Ovary (tissue), 9 donors: ENCODE data around the gene LEF1. TPM values are rescaled to one million over a fixed set of nuclear protein-coding genes. Genes with fewer than 3 reads are reported as not detected.

Experiments
- DNase-seq, 5 donors: peaks; one replicate each; pipeline ENCODE4 v3.0.0-alpha.2; 2019 to 2020
- H3K27ac ChIP-seq, 2 donors: fragments of 200-600 bp; one replicate each; pipeline versions ENCODE4 v1.5.1 to v1.8.0; 2019 to 2022
- H3K27me3 ChIP-seq: fragments of 200-600 bp; one replicate; pipeline ENCODE4 v1.8.0; 2022
- H3K36me3 ChIP-seq: fragments of 200-600 bp; sonication (generic); one replicate; pipeline ENCODE4 v1.5.1; 2019
- H3K4me1 ChIP-seq: one replicate; pipeline ENCODE4 v1.8.1; 2013; ENCODE audit warnings: mild to moderate bottlenecking, moderate library complexity; ENCODE audit not compliant: insufficient read depth
- H3K4me3 ChIP-seq: fragments of 200-600 bp; sonication (generic); one replicate; pipeline ENCODE4 v1.5.1; 2017
- H3K9me3 ChIP-seq, 2 donors: fragments of 200-600 bp in 1 of 2; sonication (generic) in 1 of 2; one replicate each; pipeline versions ENCODE4 v1.5.1 to v1.8.1; 2013 to 2019; ENCODE audit warnings: mild to moderate bottlenecking in 1 of 2, moderate library complexity in 1 of 2
- CTCF ChIP-seq, 3 donors: fragments of 450-650 bp in 2 of 3; fragments of 200-600 bp in 1 of 3; IDR thresholded peaks; one replicate each; pipeline versions ENCODE4 v1.5.1 to v1.8.0; 2016 to 2022; ENCODE audit warnings: antibody characterized with exemption in 3 of 3, mild to moderate bottlenecking in 1 of 3
- EP300 ChIP-seq: sonication (generic); formaldehyde crosslinking; IDR thresholded peaks from one replicate; pipeline ENCODE4 v1.6.1; 2017; ENCODE audit warnings: antibody characterized with exemption
- POLR2A ChIP-seq: fragments of 450-650 bp; IDR thresholded peaks from one replicate; pipeline ENCODE4 v1.6.1; 2017; ENCODE audit warnings: antibody characterized with exemption, mild to moderate bottlenecking, moderate library complexity
- whole genome bisulfite sequencing, 3 donors: extraction: QIAGEN DNeasy Blood & Tissue Kit in 1 of 3; methylation state at CpG; one replicate each; pipeline versions ENCODE4 v1.1.5 to v1.1.7; 2013 to 2017; 5-methylcytosine and 5-hydroxymethylcytosine counted together
- intact Hi-C, 4 donors: fragments of 100-400 bp; cut with DNase I; formaldehyde crosslinking; loops; one replicate each; pipeline versions ENCODE4 v1.11.0 to v1.15.1; 2022 to 2023
- polyA plus RNA-seq, 2 donors: library from polyadenylated mRNA; stranded (reverse); fragments of 200-250 nt in 1 of 2; fragments of 350-450 nt in 1 of 2; fragmentation: Illumina TruSeq in 1 of 2; extraction: RNeasy Lipid Tissue Mini Kit (QIAGEN cat#74804) in 1 of 2; gene quantifications; one replicate each; pipeline ENCODE4 v1.2.3, GENCODE V29; 2013 to 2014
- total RNA-seq, 7 donors: library from RNA; depleted of rRNA in 2 of 7; stranded (reverse); fragments of >200 nt in 2 of 7; fragmentation: NEBNext Ultra II Directional in 3 of 7; extraction: Animal tissue kit (Norgen Biotek cat#: 25700) in 3 of 7; gene quantifications; one replicate each; pipeline versions ENCODE4 v1.1.0 to v1.2.4, GENCODE V29; 2016 to 2023
- donor health status: DM: no; HTN: no; CAD: no; lungs with moderate emphysema.
- donor health status: DM: no; HTN: no; CAD: no.
- donor health status: Bipolar disorder and iron deficiency.
- donor health status: DM: yes; HTN: yes; CAD: no.
- donor health status: DM: no; HTN: no; CAD: no.
- donor health status: DM: yes; HTN: yes; CAD: no.

Gene LEF1
- total and polyA plus RNA-seq, 9 donors: 1.8 to 30.1 (median 6.0) TPM

- 91 to 95% (median 95%) methylated on average over 4 of the region's 4 CpGs for WGBS, 3 donors
- no peak for TF ChIP-seq EP300
- no peak for TF ChIP-seq CTCF (IDR thresholded peaks at IDR 0.05)
- no peak for TF ChIP-seq POLR2A
- no peak for DNase-seq
- Histone ChIP-seq H3K4me1 (no peaks in the 10 kb centered on the region), H3K9me3 (no peaks in the 10 kb centered on the region), H3K27ac (no peak overlapping the region), H3K36me3 (no peaks in the 10 kb centered on the region), H3K27me3 (no peaks in the 10 kb centered on the region), H3K4me3 (no peak overlapping the region)
- intact Hi-C loops: no loop called here
Measured at GRCh38 chr4:108130955-108131354, 37.8 kb downstream of the LEF1 start.

- DNase-seq: no peak
- no peaks in the 10 kb centered on the region for H3K4me1 ChIP-seq
- no peaks in the 10 kb centered on the region for H3K9me3 ChIP-seq
- no peaks in the 10 kb centered on the region for H3K36me3 ChIP-seq
- no peaks in the 10 kb centered on the region for H3K27me3 ChIP-seq
- no peak overlapping the region for H3K4me3 ChIP-seq
- no peak overlapping the region for H3K27ac ChIP-seq
- TF ChIP-seq EP300 (no peak), POLR2A (no peak), CTCF (IDR thresholded peaks at IDR 0.05) (no peak)
- intact Hi-C loops: no loop called here
Measured at GRCh38 chr4:108129196-108129595, 39.5 kb downstream of the LEF1 start.

GRCh38 chr4:108126806-108127205, 41.9 kb downstream of the LEF1 start:
- intact Hi-C loops: no loop called here
- Histone ChIP-seq H3K27me3 (no peaks in the 10 kb centered on the region), H3K4me1 (no peaks in the 10 kb centered on the region), H3K27ac (no peak overlapping the region), H3K9me3 (no peaks in the 10 kb centered on the region), H3K36me3 (no peaks in the 10 kb centered on the region), H3K4me3 (no peak overlapping the region)
- DNase-seq: no peak
- WGBS, 3 donors: 87 to 95% (median 89%) methylated on average over 3 of the region's 3 CpGs
- TF ChIP-seq POLR2A: no peak
- TF ChIP-seq CTCF (IDR thresholded peaks at IDR 0.05): no peak
- no peak for TF ChIP-seq EP300

GRCh38 chr4:108120789-108121188, 47.9 kb downstream of the LEF1 start:
- no peak for DNase-seq
- intact Hi-C loops: no loop called here
- H3K4me1 ChIP-seq: no peaks in the 10 kb centered on the region
- H3K27ac ChIP-seq: no peak overlapping the region
- H3K9me3 ChIP-seq: no peaks in the 10 kb centered on the region
- no peaks in the 10 kb centered on the region for H3K27me3 ChIP-seq
- WGBS, 3 donors: 94 to 96% (median 94%) methylated on average over 2 of the region's 2 CpGs
- TF ChIP-seq EP300 (no peak), CTCF (IDR thresholded peaks at IDR 0.05) (no peak), POLR2A (no peak)
- no peaks in the 10 kb centered on the region for H3K36me3 ChIP-seq
- no peak overlapping the region for H3K4me3 ChIP-seq
